Sigmoid colon (tissue), 3 donors: Measurements from ENCODE around the gene ITPRIP.

ENCODE experiments used
- CTCF ChIP-seq, 4 experiments: fragments of 450-650 bp in 3 of 4; fragments of 200-600 bp in 1 of 4; IDR thresholded peaks; one replicate each; pipeline ENCODE4 v1.5.1; 2016 to 2019; ENCODE audit warnings: antibody characterized with exemption in 4 of 4, mild to moderate bottlenecking in 3 of 4, moderate library complexity in 2 of 4
- POLR2A ChIP-seq, 2 donors: fragments of 450-650 bp; IDR thresholded peaks; one replicate each; pipeline ENCODE4 v1.6.1; 2016; ENCODE audit warnings: antibody characterized with exemption in 2 of 2, mild to moderate bottlenecking in 2 of 2, moderate library complexity in 2 of 2

GRCh38 chr10:104334561-104334960, 3.7 kb downstream of the ITPRIP start:
- TF ChIP-seq CTCF (IDR thresholded peaks at IDR 0.05) (no peak), POLR2A (IDR thresholded peaks at IDR 0.05) (no peak)
